ENCODE measurements around the gene PPFIBP1.
"Not testable (repeated sequence)": the region's sequence is repeated elsewhere in the genome, so short reads cannot be mapped to it uniquely, and the experiment has no call there.

PPFIBP1 gene

DNA sequence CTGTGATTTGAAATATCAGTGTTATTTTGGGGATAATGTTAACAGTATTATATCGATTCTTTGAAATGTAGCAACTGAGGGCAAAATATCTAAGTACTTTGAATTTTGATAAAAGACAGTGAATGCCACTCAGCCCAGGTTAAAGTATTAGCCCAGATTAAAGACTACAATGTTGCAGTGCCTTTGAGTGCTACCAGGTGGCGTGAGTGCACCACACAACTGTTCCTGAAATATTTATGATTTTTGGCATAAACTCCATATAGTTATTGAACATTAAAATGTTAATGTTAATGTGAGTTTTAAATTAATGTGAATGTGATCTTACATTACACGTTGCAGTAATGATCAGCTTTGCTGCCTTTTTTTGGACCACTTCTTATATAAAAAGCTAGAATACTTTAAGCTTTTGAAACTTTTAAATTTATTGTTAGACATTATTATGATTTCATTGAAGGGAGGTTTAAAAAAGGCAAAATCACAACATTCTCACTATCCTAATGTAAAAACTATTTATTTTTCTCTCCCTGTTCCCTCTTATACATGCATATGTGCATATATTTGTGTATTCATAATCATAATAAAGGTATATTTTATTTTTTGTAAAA lies 209.1 kb downstream of the PPFIBP1 start:
- Histone ChIP-seq H3K4me1 (ENCODE audit: insufficient read depth, poor library complexity, severe bottlenecking) (no peaks in the 10 kb centered on the region), H3K36me3 (ENCODE audit: low read depth) (peaks cover 39% of the 10 kb centered on the region), H3K27ac (ENCODE audit: poor library complexity, severe bottlenecking) (no peak overlapping the region), H3K4me3 (ENCODE audit: severe bottlenecking) (no peak overlapping the region), H3K9me3 (ENCODE audit: severe bottlenecking) (no peaks in the 10 kb centered on the region), H3K27me3 (ENCODE audit: insufficient read depth, poor library complexity, severe bottlenecking) (no peaks in the 10 kb centered on the region)
- ATAC-seq (ENCODE audit: low read depth) (no peak), DNase-seq (ENCODE audit: low spot score) (no peak)
- TF ChIP-seq, protein P1, sequence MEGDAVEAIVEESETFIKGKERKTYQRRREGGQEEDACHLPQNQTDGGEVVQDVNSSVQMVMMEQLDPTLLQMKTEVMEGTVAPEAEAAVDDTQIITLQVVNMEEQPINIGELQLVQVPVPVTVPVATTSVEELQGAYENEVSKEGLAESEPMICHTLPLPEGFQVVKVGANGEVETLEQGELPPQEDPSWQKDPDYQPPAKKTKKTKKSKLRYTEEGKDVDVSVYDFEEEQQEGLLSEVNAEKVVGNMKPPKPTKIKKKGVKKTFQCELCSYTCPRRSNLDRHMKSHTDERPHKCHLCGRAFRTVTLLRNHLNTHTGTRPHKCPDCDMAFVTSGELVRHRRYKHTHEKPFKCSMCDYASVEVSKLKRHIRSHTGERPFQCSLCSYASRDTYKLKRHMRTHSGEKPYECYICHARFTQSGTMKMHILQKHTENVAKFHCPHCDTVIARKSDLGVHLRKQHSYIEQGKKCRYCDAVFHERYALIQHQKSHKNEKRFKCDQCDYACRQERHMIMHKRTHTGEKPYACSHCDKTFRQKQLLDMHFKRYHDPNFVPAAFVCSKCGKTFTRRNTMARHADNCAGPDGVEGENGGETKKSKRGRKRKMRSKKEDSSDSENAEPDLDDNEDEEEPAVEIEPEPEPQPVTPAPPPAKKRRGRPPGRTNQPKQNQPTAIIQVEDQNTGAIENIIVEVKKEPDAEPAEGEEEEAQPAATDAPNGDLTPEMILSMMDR (IDR thresholded peaks at IDR 0.05; ENCODE audit: poor library complexity, severe bottlenecking): peak; percentile 75

DNA sequence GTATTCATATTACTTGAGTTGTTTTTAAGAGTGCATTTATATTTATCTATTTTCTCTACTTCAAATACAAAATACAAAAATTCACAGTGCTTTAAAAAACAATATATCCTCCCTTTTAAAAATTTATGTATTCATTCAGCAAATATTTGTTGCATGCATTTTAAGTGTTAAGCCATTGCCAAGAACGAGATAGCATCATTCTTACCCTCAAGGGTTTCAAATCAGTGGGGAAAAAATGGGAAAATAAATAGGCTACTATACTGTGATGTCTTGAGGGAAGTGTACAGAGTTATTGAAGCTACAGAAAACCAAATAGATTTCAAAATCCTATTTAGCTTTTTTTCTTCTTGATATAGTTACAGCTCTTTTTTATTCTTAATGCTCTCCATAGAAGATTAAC lies 209.8 kb downstream of the PPFIBP1 start:
- Histone ChIP-seq H3K4me3 (ENCODE audit: severe bottlenecking) (no peak overlapping the region), H3K36me3 (ENCODE audit: low read depth) (peaks cover 40% of the 10 kb centered on the region), H3K4me1 (ENCODE audit: insufficient read depth, poor library complexity, severe bottlenecking) (no peaks in the 10 kb centered on the region), H3K27me3 (ENCODE audit: insufficient read depth, poor library complexity, severe bottlenecking) (no peaks in the 10 kb centered on the region), H3K27ac (ENCODE audit: poor library complexity, severe bottlenecking) (no peak overlapping the region), H3K9me3 (ENCODE audit: severe bottlenecking) (no peaks in the 10 kb centered on the region)
- ATAC-seq (ENCODE audit: low read depth) (no peak), DNase-seq (ENCODE audit: low spot score) (no peak)
- TF ChIP-seq, protein P1 (IDR thresholded peaks at IDR 0.05; ENCODE audit: poor library complexity, severe bottlenecking): no peak

DNA sequence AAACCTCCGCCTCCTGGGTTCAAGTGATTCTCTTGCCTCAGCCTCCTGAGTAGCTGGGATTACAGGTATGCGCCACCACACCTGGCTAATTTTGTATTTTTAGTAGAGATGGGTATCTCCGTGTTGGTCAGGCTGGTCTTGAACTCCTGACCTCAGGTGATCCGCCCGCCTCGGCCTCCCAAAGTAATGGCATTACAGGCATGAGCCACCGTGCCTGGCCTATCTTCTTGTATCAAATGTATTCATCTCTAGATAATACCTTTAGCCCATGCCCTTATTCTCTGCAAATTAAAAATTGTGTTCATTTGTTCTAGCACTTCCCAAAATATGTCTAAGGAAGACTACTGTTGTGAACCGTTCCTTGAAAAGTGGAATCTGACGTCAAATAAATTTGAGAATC lies 210.3 kb downstream of the PPFIBP1 start:
- H3K4me3 ChIP-seq (ENCODE audit: severe bottlenecking); DNase-seq (ENCODE audit: low spot score); H3K27me3 ChIP-seq (ENCODE audit: insufficient read depth, poor library complexity, severe bottlenecking); ATAC-seq (ENCODE audit: low read depth); H3K27ac ChIP-seq (ENCODE audit: poor library complexity, severe bottlenecking); H3K4me1 ChIP-seq (ENCODE audit: insufficient read depth, poor library complexity, severe bottlenecking); H3K9me3 ChIP-seq (ENCODE audit: severe bottlenecking): not testable (repeated sequence)
- H3K36me3 ChIP-seq (ENCODE audit: low read depth): peaks cover 44% of the 10 kb centered on the region

DNA sequence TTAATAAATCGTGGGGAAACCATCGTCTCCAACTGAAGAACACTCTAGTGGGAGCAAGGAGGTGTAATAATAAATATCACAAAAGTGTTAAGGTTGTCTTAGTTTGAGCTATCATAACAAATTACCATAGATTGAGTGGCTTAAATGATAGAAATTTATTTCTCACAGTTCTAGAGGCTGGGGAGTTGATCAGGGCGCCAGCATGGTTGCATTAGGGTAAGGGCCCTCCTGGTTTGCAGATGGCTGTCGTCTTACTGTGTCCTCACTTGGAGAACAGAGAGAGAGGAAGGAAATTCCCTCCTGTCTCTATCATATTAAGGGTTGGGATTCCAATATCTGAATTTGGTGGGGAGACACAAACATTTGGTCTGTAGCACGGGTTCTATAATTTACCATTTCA lies 219.6 kb downstream of the PPFIBP1 start:
- H3K36me3 ChIP-seq (ENCODE audit: low read depth): peaks cover 13% of the 10 kb centered on the region
- H3K27me3 ChIP-seq (ENCODE audit: insufficient read depth, poor library complexity, severe bottlenecking): no peaks in the 10 kb centered on the region
- no peak for ATAC-seq (ENCODE audit: low read depth)
- H3K27ac ChIP-seq (ENCODE audit: poor library complexity, severe bottlenecking): no peak overlapping the region
- H3K4me3 ChIP-seq (ENCODE audit: severe bottlenecking): no peak overlapping the region
- no peaks in the 10 kb centered on the region for H3K9me3 ChIP-seq (ENCODE audit: severe bottlenecking)
- H3K4me1 ChIP-seq (ENCODE audit: insufficient read depth, poor library complexity, severe bottlenecking): peaks cover 19% of the 10 kb centered on the region
- TF ChIP-seq, protein P1 (IDR thresholded peaks at IDR 0.05; ENCODE audit: poor library complexity, severe bottlenecking): no peak
- no peak for DNase-seq (ENCODE audit: low spot score)

Measured in RWPE2 (cell line).